NT2/D1 (cell line): ENCODE results near the gene FAM234A.

ENCODE experiments used
- SUZ12 ChIP-seq: IDR thresholded peaks from 2 replicates; pipeline ENCODE4 v1.6.1; 2011; ENCODE audit not compliant: insufficient read length, insufficient read depth; ENCODE audit errors: extremely low read depth
- YY1 ChIP-seq: IDR thresholded peaks from 2 replicates; pipeline ENCODE4 v1.6.1; 2011; ENCODE audit not compliant: insufficient read length, insufficient read depth
- ZNF274 ChIP-seq: IDR thresholded peaks from 2 replicates; pipeline ENCODE4 v1.6.1; 2011; ENCODE audit warnings: mild to moderate bottlenecking, low read depth, low read length

DNA sequence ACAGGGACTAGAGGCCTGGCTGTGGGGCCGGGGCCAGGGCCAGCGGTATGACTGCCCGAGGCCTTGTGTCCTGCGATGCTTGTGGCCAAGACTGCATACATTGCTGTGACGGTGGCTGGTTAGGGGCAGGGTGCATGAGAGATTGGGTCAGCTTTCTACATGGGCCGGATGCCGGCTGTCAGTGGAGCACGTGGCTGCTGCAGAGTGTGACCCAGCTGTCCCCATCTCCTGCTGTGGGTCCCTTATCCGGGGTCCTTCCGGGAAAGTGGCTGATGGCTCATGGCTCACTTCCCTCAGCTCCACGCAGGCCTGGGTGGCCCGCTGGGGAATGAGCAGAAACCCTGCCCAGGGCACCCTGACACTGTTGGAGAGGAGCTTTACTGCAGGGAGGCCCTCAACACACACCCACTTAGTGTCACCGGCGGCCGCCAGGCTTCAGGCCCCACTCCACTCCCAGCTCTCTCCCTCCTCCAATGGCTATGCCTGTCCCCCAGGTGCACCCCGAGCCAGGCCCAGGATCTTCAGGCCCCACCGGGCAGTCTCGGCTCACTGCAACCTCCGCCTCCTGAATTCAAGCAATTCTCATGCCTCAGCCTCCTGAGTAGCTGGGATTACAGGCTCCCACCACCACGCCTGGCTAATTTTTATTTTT is 41.9 kb downstream of the FAM234A start:
- TF ChIP-seq ZNF274 (no peak), YY1 (no peak), SUZ12 (no peak)
